DND-41 (cell line): ENCODE measurements around the gene COQ5.

Source experiments
- ATAC-seq: fragments of 200-7000 bp; cut with Tn5 transposase; 3 replicates; pipeline ENCODE4 v1.9.1; 2021; ENCODE audit warnings: low read depth; ENCODE audit not compliant: insufficient read depth
- DNase-seq: peaks from one replicate; pipeline ENCODE4 v3.0.0-alpha.2; 2020
- H2AFZ ChIP-seq: 2 replicates; pipeline ENCODE4 v1.6.0; 2012; ENCODE audit warnings: low read depth, low read length
- H3K27ac ChIP-seq: 2 replicates; pipeline ENCODE4 v1.5.1; 2012; ENCODE audit warnings: low read length, inconsistent platforms
- H3K27me3 ChIP-seq: fragments of 200-600 bp; sonication (generic); 2 replicates; pipeline ENCODE4 v1.6.0; 2012; ENCODE audit warnings: low read length, mild to moderate bottlenecking, inconsistent platforms; ENCODE audit not compliant: insufficient read depth, poor library complexity
- H3K36me3 ChIP-seq: 2 replicates; pipeline ENCODE4 v1.5.1; 2012; ENCODE audit warnings: low read length, inconsistent platforms; ENCODE audit not compliant: insufficient read depth
- H3K4me1 ChIP-seq: 2 replicates; pipeline ENCODE4 v1.5.1; 2012; ENCODE audit warnings: mild to moderate bottlenecking, low read length; ENCODE audit not compliant: insufficient read depth
- H3K4me2 ChIP-seq: 2 replicates; pipeline ENCODE4 v1.6.0; 2012; ENCODE audit warnings: mild to moderate bottlenecking, moderate library complexity, low read length, inconsistent platforms; ENCODE audit not compliant: insufficient read depth
- H3K4me3 ChIP-seq, 2 experiments: fragments of 200-600 bp in 1 of 2; shearing (Covaris generic) in 1 of 2; 2 replicates each; pipeline ENCODE4 v1.5.1; 2012 to 2016; ENCODE audit warnings: inconsistent platforms in 2 of 2, low read length in 2 of 2, mild to moderate bottlenecking in 2 of 2, low read depth in 1 of 2, moderate library complexity in 1 of 2
- H3K79me2 ChIP-seq: 2 replicates; pipeline ENCODE4 v1.6.0; 2012; ENCODE audit warnings: low read length, inconsistent platforms; ENCODE audit not compliant: insufficient read depth
- H3K9ac ChIP-seq: 2 replicates; pipeline ENCODE4 v1.6.0; 2012; ENCODE audit warnings: low read depth, mild to moderate bottlenecking, inconsistent platforms, low read length, moderate library complexity
- H3K9me3 ChIP-seq: 2 replicates; pipeline ENCODE4 v1.5.1; 2012; ENCODE audit warnings: low read length, moderate library complexity, mild to moderate bottlenecking, inconsistent platforms; ENCODE audit not compliant: insufficient read depth, severe bottlenecking
- H4K20me1 ChIP-seq: 2 replicates; pipeline ENCODE4 v1.6.0; 2012; ENCODE audit warnings: low read length; ENCODE audit not compliant: insufficient read depth
- CTCF ChIP-seq: IDR thresholded peaks from 2 replicates; pipeline ENCODE4 v1.5.1; 2012; ENCODE audit warnings: borderline replicate concordance, low read length, moderate library complexity, mild to moderate bottlenecking; ENCODE audit not compliant: poor library complexity, severe bottlenecking; ENCODE audit errors: extremely low read depth
- EZH2 ChIP-seq: IDR thresholded peaks from 3 replicates; pipeline ENCODE4 v1.6.1; 2012; ENCODE audit warnings: borderline replicate concordance, low read depth, mild to moderate bottlenecking, moderate library complexity, low read length, inconsistent platforms; ENCODE audit not compliant: severe bottlenecking

The COQ5 gene, protein sequence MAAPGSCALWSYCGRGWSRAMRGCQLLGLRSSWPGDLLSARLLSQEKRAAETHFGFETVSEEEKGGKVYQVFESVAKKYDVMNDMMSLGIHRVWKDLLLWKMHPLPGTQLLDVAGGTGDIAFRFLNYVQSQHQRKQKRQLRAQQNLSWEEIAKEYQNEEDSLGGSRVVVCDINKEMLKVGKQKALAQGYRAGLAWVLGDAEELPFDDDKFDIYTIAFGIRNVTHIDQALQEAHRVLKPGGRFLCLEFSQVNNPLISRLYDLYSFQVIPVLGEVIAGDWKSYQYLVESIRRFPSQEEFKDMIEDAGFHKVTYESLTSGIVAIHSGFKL

DNA sequence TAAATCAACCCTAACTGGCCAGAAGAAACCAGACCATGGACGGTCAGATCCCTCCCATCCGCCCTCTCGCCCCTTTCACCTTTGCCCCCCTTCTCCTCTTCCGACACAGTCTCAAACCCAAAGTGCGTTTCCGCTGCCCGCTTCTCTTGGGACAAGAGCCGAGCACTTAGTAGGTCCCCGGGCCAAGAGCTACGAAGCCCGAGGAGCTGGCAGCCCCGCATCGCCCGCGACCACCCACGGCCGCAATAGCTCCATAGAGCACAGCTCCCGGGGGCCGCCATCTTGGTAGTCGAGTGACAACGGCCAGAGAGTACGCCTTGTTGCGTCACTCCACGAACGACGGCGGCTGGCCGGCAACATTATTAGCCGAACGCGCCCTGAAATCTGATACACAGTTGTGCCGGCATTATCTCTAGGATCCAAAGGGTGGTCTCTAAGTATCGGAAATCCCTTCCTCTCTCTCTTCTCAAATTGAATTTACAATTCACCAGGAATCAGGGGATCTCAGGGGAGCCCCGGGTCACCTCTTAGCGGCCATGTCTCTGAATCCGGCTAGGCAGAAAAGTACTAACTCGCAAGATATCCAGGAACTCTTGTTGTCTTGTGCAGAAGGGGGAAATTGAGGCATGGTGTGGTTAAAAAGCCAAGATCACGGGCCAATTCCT is at the start of gene COQ5:
Gene COQ5 (minus strand): TSS at position 298 of the 665 bp plus-strand sequence. CDS start 17 bp downstream, at position 281.
- Histone ChIP-seq H4K20me1 (no peaks in the 10 kb centered on the region), H3K9me3 (no peaks in the 10 kb centered on the region), H3K27ac (peak within 1 kb of the TSS; percentile 91), H3K79me2 (peaks cover 15% of the 10 kb centered on the region), H2AFZ (peak within 1 kb of the TSS; percentile 90), H3K4me2 (peak within 1 kb of the TSS; percentile 72), H3K27me3 (no peaks in the 10 kb centered on the region), H3K4me3 (peak within 1 kb of the TSS; percentile 56 to 78), H3K9ac (peak within 1 kb of the TSS; percentile 73), H3K4me1 (peaks cover 26% of the 10 kb centered on the region), H3K36me3 (no peaks in the 10 kb centered on the region)
- peak; percentile 95 for ATAC-seq
- DNase-seq: peak; percentile 90
- TF ChIP-seq EZH2: no peak
- no peak for TF ChIP-seq CTCF

DNA sequence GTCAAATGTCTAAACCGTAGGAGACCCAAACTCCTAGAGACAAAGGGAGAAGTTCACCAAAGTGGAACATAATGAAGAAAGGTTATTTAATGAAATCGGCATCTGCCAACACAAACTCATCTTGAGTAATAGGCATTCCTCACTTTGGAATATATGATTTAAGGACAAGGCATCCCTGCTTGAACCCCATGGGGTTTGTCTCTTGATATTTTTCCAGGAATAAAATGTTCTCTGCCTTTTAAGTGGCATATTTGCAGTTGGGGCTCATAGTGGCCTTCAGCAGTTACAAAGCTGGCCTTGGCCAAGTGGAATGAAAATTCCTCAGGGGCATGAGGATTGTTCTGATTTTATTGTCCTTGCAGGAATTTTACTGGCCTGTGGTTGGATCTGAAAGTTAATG is 45.1 kb upstream of the COQ5 start:
- no peaks in the 10 kb centered on the region for H3K9me3 ChIP-seq
- H3K4me3 ChIP-seq: no peak overlapping the region
- H3K4me2 ChIP-seq: no peak overlapping the region
- H2AFZ ChIP-seq: no peak overlapping the region
- ATAC-seq: no peak
- H3K27me3 ChIP-seq: no peaks in the 10 kb centered on the region
- no peak for DNase-seq
- no peak overlapping the region for H3K27ac ChIP-seq
- H3K36me3 ChIP-seq: peaks cover 96% of the 10 kb centered on the region
- H3K4me1 ChIP-seq: peaks cover 5% of the 10 kb centered on the region
- H3K79me2 ChIP-seq: peaks cover 7% of the 10 kb centered on the region
- H3K9ac ChIP-seq: no peak overlapping the region
- peaks cover 11% of the 10 kb centered on the region; the same call in 1 of the 2 replicates for H4K20me1 ChIP-seq
- TF ChIP-seq CTCF (no peak), EZH2 (no peak)

- Histone ChIP-seq H3K4me1 (no peaks in the 10 kb centered on the region), H3K79me2 (peaks cover 7% of the 10 kb centered on the region; the same call in 1 of the 2 replicates), H4K20me1 (peaks cover 8% of the 10 kb centered on the region; the same call in 1 of the 2 replicates), H3K36me3 (peaks cover 96% of the 10 kb centered on the region), H2AFZ (no peak overlapping the region), H3K9ac (no peak overlapping the region), H3K27ac (no peak overlapping the region), H3K27me3 (no peaks in the 10 kb centered on the region), H3K4me3 (no peak overlapping the region), H3K4me2 (no peak overlapping the region), H3K9me3 (no peaks in the 10 kb centered on the region)
- no peak for TF ChIP-seq CTCF
- TF ChIP-seq EZH2: no peak
- no peak for ATAC-seq
- DNase-seq: no peak
Observed at GRCh38 chr12:120573560-120573959, 44.6 kb upstream of the COQ5 start.
